ENCODE data around the gene ADORA3.

GRCh38 chr1:111462370-111463028, 40.9 kb downstream of the ADORA3 start:
- TF ChIP-seq CTCF (conservative IDR thresholded peaks at IDR 0.05 in 1 of 2, IDR thresholded peaks at IDR 0.05 in 1 of 2; ENCODE audit: extremely low read depth in 1 of 2, insufficient read depth in 1 of 2, low read depth in 1 of 2, low read length in 2 of 2) (no peak), EZH2 (IDR thresholded peaks at IDR 0.05; ENCODE audit: borderline replicate concordance, low read length) (no peak)

All from mammary epithelial cell (primary cell).